Fibroblast of villous mesenchyme (primary cell): ENCODE measurements around the gene MGP. TPM values are rescaled to one million over a fixed set of nuclear protein-coding genes. Genes with fewer than 3 reads are reported as not detected.

Experiments used
- DNase-seq: peaks from one replicate; pipeline ENCODE4 v3.0.0-alpha.2; 2010; ENCODE audit warnings: low read depth
- H3K4me3 ChIP-seq: 2 replicates; pipeline ENCODE4 v1.5.1; 2011; ENCODE audit warnings: low read depth, mild to moderate bottlenecking, low read length
- CTCF ChIP-seq: IDR thresholded peaks from 2 replicates; pipeline ENCODE4 v1.5.1; 2012; ENCODE audit warnings: low read depth, mild to moderate bottlenecking, low read length; ENCODE audit not compliant: insufficient read depth
- total RNA-seq: library from RNA; depleted of rRNA; stranded (reverse); fragments of >200 nt; gene quantifications from 2 replicates; pipeline ENCODE4 v1.2.3, GENCODE V29; 2012

MGP gene
- total RNA-seq, 1 donor = 3.5 TPM

DNA sequence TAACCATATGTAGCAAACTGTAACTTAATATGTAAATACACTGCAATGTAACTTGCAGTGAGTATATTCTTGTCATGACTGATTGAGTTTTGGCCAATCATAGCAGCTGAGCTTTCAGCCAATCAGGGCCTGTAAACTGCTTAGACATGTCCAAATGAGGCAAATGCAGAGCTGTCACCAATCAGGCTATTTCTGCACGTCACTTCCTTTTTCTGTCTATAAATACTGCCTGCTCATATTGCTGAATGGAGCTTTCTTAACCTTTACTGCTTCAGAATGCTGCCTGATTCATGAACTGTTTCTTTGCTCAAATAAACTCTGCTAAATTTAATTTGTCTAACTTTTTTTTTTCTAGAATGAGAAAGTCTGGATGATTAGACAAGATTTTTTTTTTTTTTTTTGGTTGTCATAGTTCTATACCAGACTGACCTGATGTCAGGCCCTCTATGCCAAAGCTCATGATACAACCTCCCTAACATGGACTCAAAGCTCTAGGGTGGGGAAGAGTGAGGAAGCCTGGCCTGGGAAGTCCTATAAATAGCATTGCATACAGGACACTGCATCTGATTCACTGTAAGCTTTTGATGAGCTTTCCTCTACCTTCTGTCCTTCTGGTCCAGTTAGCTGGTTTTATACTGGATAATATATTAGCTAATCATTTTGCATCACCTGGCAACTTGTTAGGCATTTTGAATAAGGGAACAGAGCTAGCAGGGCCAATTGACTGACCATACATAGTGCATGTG lies 12.0 kb downstream of the MGP start:
- TF ChIP-seq CTCF = no peak
- no peak for DNase-seq
- no peak overlapping the region for H3K4me3 ChIP-seq

DNA sequence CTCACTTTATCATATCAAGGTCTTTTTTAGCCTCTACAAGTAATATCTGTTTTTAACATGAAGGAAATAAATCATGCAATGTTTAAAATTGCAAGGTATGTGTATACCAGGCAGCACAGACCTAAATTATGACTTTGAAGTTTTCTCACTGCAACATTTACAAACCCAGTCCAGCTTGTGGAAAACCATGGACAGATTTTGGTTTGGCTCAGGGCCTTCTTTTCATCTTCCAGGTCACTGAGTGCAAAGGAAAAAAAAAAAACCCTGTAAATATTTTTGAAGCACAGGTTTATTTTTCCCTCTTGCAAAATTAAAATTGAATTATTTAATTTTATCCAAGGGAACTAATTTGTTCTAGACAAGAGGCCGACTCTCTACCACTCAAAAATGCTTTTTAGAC lies 13.8 kb downstream of the MGP start:
- no peak for DNase-seq
- no peak overlapping the region for H3K4me3 ChIP-seq
- no peak for TF ChIP-seq CTCF

DNA sequence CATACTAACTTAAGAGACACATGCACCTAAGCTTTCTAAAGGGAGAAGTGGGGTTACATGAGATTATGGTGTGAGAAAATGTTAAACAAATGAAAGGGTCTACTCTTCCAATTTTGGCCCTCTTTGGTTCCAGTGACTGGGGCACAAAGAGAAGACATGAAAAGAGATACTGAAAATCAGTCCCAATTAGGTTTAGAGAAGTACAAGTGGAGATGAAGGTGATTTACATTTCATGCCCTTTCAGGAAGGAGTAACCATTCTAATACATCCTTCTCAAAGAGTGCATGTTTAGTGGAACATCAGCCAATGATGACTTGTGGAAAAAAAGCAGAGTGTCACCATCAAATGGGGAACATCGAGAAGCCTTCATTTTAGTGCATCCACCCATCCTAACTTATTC lies 14.4 kb downstream of the MGP start:
- no peak for DNase-seq
- TF ChIP-seq CTCF = no peak
- H3K4me3 ChIP-seq = no peak overlapping the region

DNA sequence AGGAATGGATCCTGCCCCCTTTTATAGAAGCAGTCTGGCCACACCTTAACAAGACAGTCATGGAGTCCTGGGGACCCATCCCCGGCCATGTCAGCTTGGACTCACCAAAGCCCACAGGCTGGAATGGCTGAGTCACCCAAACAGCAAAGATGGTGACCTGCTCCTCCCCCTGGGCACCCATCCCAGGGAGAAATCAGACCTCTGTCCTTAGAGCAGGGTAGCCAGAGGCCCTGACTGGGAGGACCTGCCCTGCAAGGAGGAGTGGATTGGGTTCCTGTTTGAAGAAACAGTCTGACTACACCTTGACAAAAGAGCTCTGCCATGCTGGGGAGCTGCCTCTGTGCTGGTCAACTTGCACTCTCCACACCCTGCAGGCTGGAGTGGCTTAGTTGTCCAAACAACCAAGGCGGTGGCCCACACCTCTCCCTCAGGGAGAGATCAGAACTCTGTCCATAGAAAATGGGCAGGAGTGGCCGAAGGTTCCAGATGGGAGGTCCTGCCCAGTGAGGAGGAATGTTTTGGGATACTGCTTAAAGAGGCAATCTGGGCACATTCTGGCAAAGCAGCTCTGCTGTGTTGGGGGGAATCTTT lies 16.6 kb downstream of the MGP start:
- no peak for TF ChIP-seq CTCF
- DNase-seq = no peak
- H3K4me3 ChIP-seq = no peak overlapping the region

DNA sequence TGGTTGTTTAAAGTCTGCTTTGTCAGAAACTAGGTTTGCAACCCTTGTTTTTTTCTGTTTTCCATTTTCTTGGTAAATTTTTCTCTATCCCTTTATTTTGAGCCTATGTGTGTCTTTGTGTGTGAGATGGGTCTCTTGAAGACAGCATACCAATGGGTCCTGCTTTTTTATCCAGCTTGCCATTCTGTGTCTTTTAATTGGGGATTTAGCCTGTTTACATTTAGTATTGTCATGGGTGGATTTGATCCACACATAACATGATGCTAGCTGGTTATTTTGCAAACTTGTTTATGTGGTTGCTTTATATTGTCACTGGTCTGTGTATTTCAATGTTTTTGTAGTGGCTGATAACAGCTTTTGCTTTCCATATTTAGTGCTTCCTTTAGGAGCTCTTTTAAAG lies 25.2 kb downstream of the MGP start:
- no peak for DNase-seq
- no peak overlapping the region for H3K4me3 ChIP-seq
- no peak for TF ChIP-seq CTCF

- TF ChIP-seq CTCF = no peak
- H3K4me3 ChIP-seq = no peak overlapping the region
- no peak for DNase-seq
Measured at GRCh38 chr12:14858513-14858912, 27.1 kb downstream of the MGP start.

DNA sequence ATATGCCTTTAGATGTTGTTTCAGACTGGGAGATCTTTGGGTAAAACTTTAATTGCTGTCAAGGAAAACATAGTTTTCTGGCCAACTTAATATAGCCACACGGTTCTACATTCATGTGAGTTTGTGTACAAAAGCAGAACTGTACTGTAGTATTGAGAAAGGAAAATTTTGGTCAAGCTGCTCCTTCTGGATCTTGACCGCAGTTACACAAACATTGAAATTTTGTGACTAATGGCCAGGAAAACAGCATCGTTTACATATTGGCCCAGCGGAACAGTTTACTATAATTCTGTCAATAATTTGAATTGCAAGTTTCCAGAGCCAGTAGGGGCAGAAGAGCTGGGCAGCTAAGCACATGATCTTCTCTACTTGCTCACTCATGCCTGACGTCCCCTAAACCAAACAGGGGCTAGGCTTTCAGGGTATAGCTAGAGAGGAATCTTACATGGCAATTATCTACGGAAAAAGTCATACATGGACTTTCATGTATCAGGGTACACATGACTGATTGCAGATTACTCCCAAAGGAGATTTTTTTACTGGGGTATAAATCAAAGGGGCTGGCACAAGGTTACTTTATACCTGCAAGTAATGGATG lies 31.0 kb downstream of the MGP start:
- no peak for TF ChIP-seq CTCF
- peak; percentile 82 for DNase-seq

More for the DNA sequence above, 31.0 kb downstream of the MGP start:
- H3K4me3 ChIP-seq = no peak overlapping the region
